OCI-LY7 (cell line): ENCODE results near the gene RAPGEFL1. TPM values are rescaled to one million over a fixed set of nuclear protein-coding genes. Genes with fewer than 3 reads are reported as not detected.

Experiments
- BruUV-seq: library from RNA; stranded (reverse); fragments of 400-500 nt; replicated peaks from 2 replicates; lab custom pipeline; 2021; lab: Mats Ljungman, UMichigan
- CTCF ChIA-PET: fragments of 300-600 bp; sonication (Branson Sonifier 250); formaldehyde crosslinking; loops from one replicate; lab custom pipeline; 2022; ENCODE audit warnings: antibody characterized with exemption; ENCODE audit not compliant: unreplicated experiment; lab: Charles Lee
- POLR2A ChIA-PET: fragments of 300-600 bp; sonication (Branson Sonifier 250); formaldehyde crosslinking; loops from one replicate; lab custom pipeline; 2022; ENCODE audit warnings: antibody characterized with exemption; lab: Charles Lee
- DNase-seq: peaks from one replicate; pipeline ENCODE4 v3.0.0-alpha.2; 2015; ENCODE audit warnings: low spot score
- H2AFZ ChIP-seq: fragments of 200-600 bp; sonication (generic), shearing (Covaris generic); 2 replicates; pipeline ENCODE4 v1.6.1; 2014; ENCODE audit warnings: mild to moderate bottlenecking, antibody characterized with exemption, low read length, moderate library complexity
- H3K27ac ChIP-seq: fragments of 200-600 bp; sonication (generic); 2 replicates; pipeline ENCODE4 v1.5.1; 2014; ENCODE audit warnings: mixed run types, low read depth, mild to moderate bottlenecking, moderate library complexity, low read length, inconsistent platforms; ENCODE audit not compliant: poor library complexity, severe bottlenecking
- H3K36me3 ChIP-seq: fragments of 200-600 bp; sonication (generic); 2 replicates; pipeline ENCODE4 v1.6.1; 2014; ENCODE audit warnings: mild to moderate bottlenecking, antibody characterized with exemption, low read length, moderate library complexity, mixed read lengths; ENCODE audit not compliant: insufficient read depth
- H3K4me1 ChIP-seq: fragments of 200-600 bp; sonication (generic); 2 replicates; pipeline ENCODE4 v1.5.1; 2014; ENCODE audit warnings: mild to moderate bottlenecking, low read length; ENCODE audit not compliant: insufficient read depth, poor library complexity, severe bottlenecking
- H3K4me2 ChIP-seq: fragments of 200-600 bp; sonication (generic); 2 replicates; pipeline ENCODE4 v1.6.1; 2014; ENCODE audit warnings: mild to moderate bottlenecking, low read length
- H3K4me3 ChIP-seq: fragments of 200-600 bp; sonication (generic); 2 replicates; pipeline ENCODE4 v1.5.1; 2014; ENCODE audit warnings: mild to moderate bottlenecking, low read depth, low read length; ENCODE audit not compliant: poor library complexity, severe bottlenecking
- H3K79me2 ChIP-seq: fragments of 200-600 bp; sonication (generic); 2 replicates; pipeline ENCODE4 v1.6.1; 2016; ENCODE audit warnings: low read depth, mild to moderate bottlenecking, low read length, moderate library complexity, mixed read lengths; ENCODE audit not compliant: insufficient read depth
- H3K9me2 ChIP-seq: fragments of 200-600 bp; sonication (generic); 2 replicates; pipeline ENCODE4 v1.6.1; 2016; ENCODE audit warnings: mild to moderate bottlenecking, low read length, mixed read lengths; ENCODE audit not compliant: insufficient read depth
- H3K9me3 ChIP-seq: fragments of 200-600 bp; sonication (generic); 2 replicates; pipeline ENCODE4 v1.6.1; 2014; ENCODE audit warnings: mild to moderate bottlenecking, mixed run types, low read length, mixed read lengths
- H4K20me1 ChIP-seq: fragments of 200-600 bp; sonication (generic); 2 replicates; pipeline ENCODE4 v1.6.1; 2014; ENCODE audit warnings: mild to moderate bottlenecking, antibody characterized with exemption, low read length, moderate library complexity, mixed read lengths; ENCODE audit not compliant: insufficient read depth
- EZH2phosphoT487 ChIP-seq: fragments of 200-600 bp; sonication (generic); IDR thresholded peaks from 2 replicates; pipeline ENCODE4 v1.6.1; 2018; ENCODE audit warnings: low read depth, borderline replicate concordance, mild to moderate bottlenecking, mixed run types, antibody characterized with exemption, low read length, moderate library complexity, mixed read lengths
- intact Hi-C: fragments of 100-400 bp; cut with micrococcal nuclease; formaldehyde crosslinking; loops from one replicate; pipeline ENCODE4 v1.10.0; 2022; ENCODE audit not compliant: unreplicated experiment
- total RNA-seq, 2 experiments: library from RNA; depleted of rRNA in 1 of 2; stranded (reverse); fragments of >200 nt in 1 of 2; shearing (Covaris generic) in 1 of 2; gene quantifications; 2 replicates each; pipeline ENCODE4 v1.2.3, GENCODE V29; 2014 to 2022
- TF ChIP-seq, protein P1 (sequence below): fragments of 200-600 bp; sonication (generic); conservative IDR thresholded peaks from 2 replicates; pipeline ENCODE4 v1.5.1; 2014; ENCODE audit warnings: mild to moderate bottlenecking, antibody characterized with exemption, low read length, moderate library complexity, mixed read lengths

The RAPGEFL1 gene
- total RNA-seq, 2 experiments from 2014 or later: 2.1 to 5.8 TPM

DNA sequence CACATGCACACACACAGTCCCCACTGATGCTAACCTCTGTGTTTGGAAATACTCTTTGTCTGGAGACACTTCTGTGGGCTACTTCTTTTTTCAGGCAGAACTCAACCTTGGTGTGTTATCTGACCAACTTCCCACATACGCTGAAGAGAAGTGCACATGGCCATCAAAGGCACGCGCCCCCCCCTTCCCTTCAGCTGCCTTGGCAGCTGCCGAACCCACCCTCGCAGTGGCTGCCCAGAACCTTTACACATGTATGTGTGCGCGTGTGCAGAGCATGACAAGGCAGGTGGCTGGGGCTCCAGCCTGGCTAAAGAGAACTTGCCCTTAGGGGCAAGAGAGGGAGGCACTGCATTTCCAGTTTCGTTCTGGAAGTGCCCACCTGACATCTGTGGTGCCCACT lies 3.9 kb downstream of the RAPGEFL1 start:
- Histone ChIP-seq H2AFZ (no peak overlapping the region), H3K4me1 (peaks cover 7% of the 10 kb centered on the region), H3K27ac (no peak overlapping the region), H3K9me3 (no peaks in the 10 kb centered on the region), H3K4me2 (no peak overlapping the region), H4K20me1 (no peaks in the 10 kb centered on the region), H3K4me3 (no peak overlapping the region), H3K36me3 (peaks cover 8% of the 10 kb centered on the region; the same call in 1 of the 2 replicates), H3K9me2 (no peaks in the 10 kb centered on the region), H3K79me2 (no peaks in the 10 kb centered on the region)
- ChIA-PET POLR2A (no interaction called here), CTCF (no interaction called here)
- no peak for DNase-seq
- intact Hi-C loops: no loop called here
- BruUV-seq: no TSS peak
- no peak for TF ChIP-seq EZH2phosphoT487
- TF ChIP-seq, protein P1, sequence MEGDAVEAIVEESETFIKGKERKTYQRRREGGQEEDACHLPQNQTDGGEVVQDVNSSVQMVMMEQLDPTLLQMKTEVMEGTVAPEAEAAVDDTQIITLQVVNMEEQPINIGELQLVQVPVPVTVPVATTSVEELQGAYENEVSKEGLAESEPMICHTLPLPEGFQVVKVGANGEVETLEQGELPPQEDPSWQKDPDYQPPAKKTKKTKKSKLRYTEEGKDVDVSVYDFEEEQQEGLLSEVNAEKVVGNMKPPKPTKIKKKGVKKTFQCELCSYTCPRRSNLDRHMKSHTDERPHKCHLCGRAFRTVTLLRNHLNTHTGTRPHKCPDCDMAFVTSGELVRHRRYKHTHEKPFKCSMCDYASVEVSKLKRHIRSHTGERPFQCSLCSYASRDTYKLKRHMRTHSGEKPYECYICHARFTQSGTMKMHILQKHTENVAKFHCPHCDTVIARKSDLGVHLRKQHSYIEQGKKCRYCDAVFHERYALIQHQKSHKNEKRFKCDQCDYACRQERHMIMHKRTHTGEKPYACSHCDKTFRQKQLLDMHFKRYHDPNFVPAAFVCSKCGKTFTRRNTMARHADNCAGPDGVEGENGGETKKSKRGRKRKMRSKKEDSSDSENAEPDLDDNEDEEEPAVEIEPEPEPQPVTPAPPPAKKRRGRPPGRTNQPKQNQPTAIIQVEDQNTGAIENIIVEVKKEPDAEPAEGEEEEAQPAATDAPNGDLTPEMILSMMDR: no peak

- no TSS peak for BruUV-seq
- H3K9me2 ChIP-seq: no peaks in the 10 kb centered on the region
- H3K4me3 ChIP-seq: no peak overlapping the region
- no peaks in the 10 kb centered on the region for H3K9me3 ChIP-seq
- peaks cover 2% of the 10 kb centered on the region for H3K4me1 ChIP-seq
- intact Hi-C loops: no loop called here
- CTCF ChIA-PET: interaction anchor here (1.0 kb wide), 1 partner anchor 14 kb away, joined by 3 read pairs; no protein-coding TSS in a partner anchor
- POLR2A ChIA-PET: no interaction called here
- no peak for DNase-seq
- H3K79me2 ChIP-seq: no peaks in the 10 kb centered on the region
- H4K20me1 ChIP-seq: no peaks in the 10 kb centered on the region
- no peak overlapping the region for H3K27ac ChIP-seq
- H2AFZ ChIP-seq: no peak overlapping the region
- H3K36me3 ChIP-seq: no peaks in the 10 kb centered on the region
- TF ChIP-seq, protein P1: no peak
- no peak for TF ChIP-seq EZH2phosphoT487
- H3K4me2 ChIP-seq: no peak overlapping the region
Measured at GRCh38 chr17:40182606-40183005, 5.3 kb downstream of the RAPGEFL1 start.

DNA sequence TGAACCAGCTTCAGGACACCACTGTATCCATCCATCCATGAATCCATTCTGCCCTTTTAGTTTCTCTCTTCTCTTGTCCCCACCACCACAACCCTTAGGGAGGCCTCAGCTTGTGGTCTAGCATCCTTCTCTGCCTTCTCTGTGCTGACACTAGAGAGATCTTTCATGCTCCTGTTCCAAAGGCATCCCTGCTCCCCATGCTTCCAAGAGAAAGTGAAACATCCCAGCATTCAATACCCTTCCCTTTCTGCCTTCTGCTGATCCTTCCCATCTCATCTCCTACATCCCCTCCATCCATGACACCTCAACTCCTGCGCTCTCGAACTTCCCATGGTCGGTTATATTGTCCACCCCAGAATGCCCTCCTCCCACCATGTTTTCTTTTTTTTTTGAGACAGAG lies 10.0 kb downstream of the RAPGEFL1 start:
- H3K9me2 ChIP-seq: no peaks in the 10 kb centered on the region
- no peaks in the 10 kb centered on the region for H4K20me1 ChIP-seq
- no peak overlapping the region for H3K27ac ChIP-seq
- ChIA-PET POLR2A (no interaction called here), CTCF (no interaction called here)
- H3K79me2 ChIP-seq: no peaks in the 10 kb centered on the region
- no peaks in the 10 kb centered on the region for H3K9me3 ChIP-seq
- no peak for DNase-seq
- no peak overlapping the region for H3K4me2 ChIP-seq
- no peak overlapping the region for H2AFZ ChIP-seq
- peaks cover 17% of the 10 kb centered on the region for H3K4me1 ChIP-seq
- no peaks in the 10 kb centered on the region for H3K36me3 ChIP-seq
- no TSS peak for BruUV-seq
- no peak overlapping the region for H3K4me3 ChIP-seq
- intact Hi-C loops: no loop called here
- TF ChIP-seq EZH2phosphoT487: no peak
